LNCAP (cell line): ENCODE measurements around the gene TMEM170B.

Experiments used
- CTCF ChIP-seq: fragments of 450-650 bp; IDR thresholded peaks from 2 replicates; pipeline ENCODE4 v1.5.1; 2017; ENCODE audit warnings: mild to moderate bottlenecking

TMEM170B gene

GRCh38 chr6:11604836-11605506 is 67.4 kb downstream of the TMEM170B start:
- no peak for TF ChIP-seq CTCF

- TF ChIP-seq CTCF: no peak
Measured at GRCh38 chr6:11605507-11605905, 68.0 kb downstream of the TMEM170B start.

GRCh38 chr6:11606332-11606731 is 68.8 kb downstream of the TMEM170B start:
- TF ChIP-seq CTCF: no peak

- no peak for TF ChIP-seq CTCF
Measured at GRCh38 chr6:11607383-11607782, 69.8 kb downstream of the TMEM170B start.

GRCh38 chr6:11608600-11609323 is 71.2 kb downstream of the TMEM170B start:
- TF ChIP-seq CTCF: no peak

- no peak for TF ChIP-seq CTCF
Measured at GRCh38 chr6:11609324-11610071, 71.9 kb downstream of the TMEM170B start.

GRCh38 chr6:11613336-11613735 is 75.8 kb downstream of the TMEM170B start:
- TF ChIP-seq CTCF: no peak
